Subcutaneous adipose tissue (tissue), 4 donors: ENCODE results near the gene MVK. TPM values are rescaled to one million over a fixed set of nuclear protein-coding genes. Genes with fewer than 3 reads are reported as not detected.

Experiments
- CTCF ChIP-seq: fragments of 450-650 bp; IDR thresholded peaks from one replicate; pipeline ENCODE4 v1.5.1; 2016; ENCODE audit warnings: low read depth, mild to moderate bottlenecking, control low read depth, antibody characterized with exemption, moderate library complexity
- total RNA-seq, 4 donors: library from RNA; depleted of rRNA; stranded (reverse); fragments of >200 nt; gene quantifications; one replicate each; pipeline ENCODE4 v1.1.0, GENCODE V29; 2016

The MVK gene
- total RNA-seq, 4 donors from 2014 or later: 5.4 to 15.1 (median 11.5) TPM

- TF ChIP-seq CTCF: no peak
These were observed 35.7 kb downstream of the MVK start for GRCh38 chr12:109609342-109609741.

- TF ChIP-seq CTCF: no peak
These were observed 36.9 kb downstream of the MVK start for GRCh38 chr12:109610523-109610922.

GRCh38 chr12:109611223-109611622 lies 37.6 kb downstream of the MVK start:
- no peak for TF ChIP-seq CTCF

- TF ChIP-seq CTCF: no peak
These were observed 38.4 kb downstream of the MVK start for GRCh38 chr12:109612003-109612402.

GRCh38 chr12:109612975-109613502 lies 39.4 kb downstream of the MVK start:
- no peak for TF ChIP-seq CTCF

- TF ChIP-seq CTCF: no peak
These were observed 40.3 kb downstream of the MVK start for GRCh38 chr12:109613649-109614455.

- TF ChIP-seq CTCF: no peak
These were observed 42.1 kb downstream of the MVK start for GRCh38 chr12:109615556-109616229.
